Measurements from ENCODE around the gene ZNF423. TPM values are rescaled to one million over a fixed set of nuclear protein-coding genes. Genes with fewer than 3 reads are reported as not detected.

The ZNF423 gene
- total and polyA plus RNA-seq, 5 donors: 5.5 to 22.2 (median 14.4) TPM

DNA sequence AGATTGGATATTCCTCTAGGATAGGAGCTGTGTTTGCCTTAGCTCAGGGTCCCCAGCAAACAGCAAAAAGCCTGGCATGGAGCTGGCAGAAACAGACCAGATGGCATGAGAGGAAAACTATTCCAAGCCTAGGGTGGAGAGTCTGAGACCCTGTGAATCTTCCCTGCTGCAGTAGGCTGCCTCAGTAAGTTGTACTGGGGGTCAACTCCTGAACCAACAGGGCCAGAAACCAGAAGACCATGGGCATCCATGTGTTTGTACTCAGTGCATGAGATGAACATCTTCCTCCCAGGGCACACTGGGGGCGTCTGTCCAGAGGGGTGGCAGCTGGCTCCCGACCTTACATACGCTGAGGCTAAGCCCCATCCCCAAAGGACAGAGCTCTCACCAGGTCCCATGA lies 267.9 kb downstream of the ZNF423 start:
- Histone ChIP-seq H3K4me1 (ENCODE audit: control insufficient read depth, insufficient read depth, low read length) (no peaks in the 10 kb centered on the region), H3K27ac (ENCODE audit: low read length) (no peak overlapping the region), H3K9me3 (ENCODE audit: control insufficient read depth, low read length) (no peaks in the 10 kb centered on the region), H3K4me3 (ENCODE audit: low read length) (no peak overlapping the region), H3K27me3 (ENCODE audit: control insufficient read depth, insufficient read depth) (no peaks in the 10 kb centered on the region)
- 94% methylated on average over 3 of the region's 3 CpGs for WGBS
- intact Hi-C loops (cut with DNase I): loop anchor here in 1 of 4 donors (10.0 kb wide), 1 partner anchor 93 kb away; no protein-coding TSS in a partner anchor
- ATAC-seq: no peak
- DNase-seq: no peak

DNA sequence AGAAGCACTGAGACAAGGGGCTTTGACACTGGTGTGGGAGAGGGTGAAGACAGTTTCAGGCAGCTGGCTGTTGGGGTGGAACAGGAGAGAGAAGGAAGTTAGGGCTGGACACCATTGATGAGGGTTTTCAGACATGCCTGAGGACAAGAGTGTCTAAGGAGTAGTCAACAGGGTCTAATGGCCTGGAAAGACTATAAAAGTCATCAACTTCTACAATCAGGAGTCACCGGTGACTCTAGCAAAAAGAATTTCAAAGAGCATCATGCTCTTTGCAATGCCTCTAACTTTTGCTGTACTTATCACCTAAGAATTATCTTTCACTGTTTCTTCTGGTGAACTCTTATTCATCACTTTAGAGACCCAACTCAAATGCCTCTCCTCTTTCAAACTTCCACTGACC lies 268.4 kb downstream of the ZNF423 start:
- Histone ChIP-seq H3K4me3 (ENCODE audit: low read length) (no peak overlapping the region), H3K4me1 (ENCODE audit: control insufficient read depth, insufficient read depth, low read length) (no peaks in the 10 kb centered on the region), H3K9me3 (ENCODE audit: control insufficient read depth, low read length) (no peaks in the 10 kb centered on the region), H3K27me3 (ENCODE audit: control insufficient read depth, insufficient read depth) (no peaks in the 10 kb centered on the region), H3K27ac (ENCODE audit: low read length) (no peak overlapping the region)
- intact Hi-C loops (cut with DNase I): loop anchor here in 1 of 4 donors (10.0 kb wide), 1 partner anchor 93 kb away; no protein-coding TSS in a partner anchor
- ATAC-seq: no peak
- DNase-seq: no peak
- 92% methylated on average over 1 of the region's 1 CpG for WGBS

- Histone ChIP-seq H3K4me3 (ENCODE audit: low read length) (no peak overlapping the region), H3K4me1 (ENCODE audit: control insufficient read depth, insufficient read depth, low read length) (peaks cover 2% of the 10 kb centered on the region), H3K9me3 (ENCODE audit: control insufficient read depth, low read length) (no peaks in the 10 kb centered on the region), H3K27ac (ENCODE audit: low read length) (no peak overlapping the region), H3K27me3 (ENCODE audit: control insufficient read depth, insufficient read depth) (no peaks in the 10 kb centered on the region)
- DNase-seq (no peak), ATAC-seq (no peak)
- WGBS: 84% methylated on average over 28 of the region's 28 CpGs
- intact Hi-C loops (cut with DNase I): loop anchor here in 1 of 4 donors (10.0 kb wide), 1 partner anchor 92 kb away; no protein-coding TSS in a partner anchor
These were observed 269.2 kb downstream of the ZNF423 start for GRCh38 chr16:49586466-49587450.

GRCh38 chr16:49585143-49585832 lies 270.6 kb downstream of the ZNF423 start:
- intact Hi-C loops (cut with DNase I): loop anchor here in 1 of 4 donors (10.0 kb wide), 1 partner anchor 90 kb away; no protein-coding TSS in a partner anchor
- no peak overlapping the region for H3K27ac ChIP-seq (ENCODE audit: low read length)
- WGBS: 93% methylated on average over 11 of the region's 11 CpGs
- H3K9me3 ChIP-seq (ENCODE audit: control insufficient read depth, low read length): no peaks in the 10 kb centered on the region
- ATAC-seq (no peak), DNase-seq (no peak)
- no peak overlapping the region for H3K4me3 ChIP-seq (ENCODE audit: low read length)
- no peaks in the 10 kb centered on the region for H3K27me3 ChIP-seq (ENCODE audit: control insufficient read depth, insufficient read depth)
- peaks cover 2% of the 10 kb centered on the region for H3K4me1 ChIP-seq (ENCODE audit: control insufficient read depth, insufficient read depth, low read length)

- no peak for ATAC-seq
- 64% methylated on average over 3 of the region's 3 CpGs for WGBS
- Histone ChIP-seq H3K4me3 (ENCODE audit: low read length) (no peak overlapping the region), H3K4me1 (ENCODE audit: control insufficient read depth, insufficient read depth, low read length) (peaks cover 2% of the 10 kb centered on the region), H3K27me3 (ENCODE audit: control insufficient read depth, insufficient read depth) (no peaks in the 10 kb centered on the region), H3K27ac (ENCODE audit: low read length) (no peak overlapping the region), H3K9me3 (ENCODE audit: control insufficient read depth, low read length) (no peaks in the 10 kb centered on the region)
- intact Hi-C loops (cut with DNase I): loop anchor here in 1 of 4 donors (10.0 kb wide), 1 partner anchor 89 kb away; no protein-coding TSS in a partner anchor
- no peak for DNase-seq
These were observed 272.0 kb downstream of the ZNF423 start for GRCh38 chr16:49583911-49584310.

- ATAC-seq: peak; percentile 65 to 77
- H3K27ac ChIP-seq (ENCODE audit: low read length): no peak overlapping the region
- peaks cover 2% of the 10 kb centered on the region for H3K4me1 ChIP-seq (ENCODE audit: control insufficient read depth, insufficient read depth, low read length)
- peak; percentile 57 to 74 (median 70) for DNase-seq
- WGBS: 43% methylated on average over 13 of the region's 13 CpGs
- no peaks in the 10 kb centered on the region for H3K27me3 ChIP-seq (ENCODE audit: control insufficient read depth, insufficient read depth)
- intact Hi-C loops (cut with DNase I): loop anchor here in 1 of 4 donors (10.0 kb wide), 1 partner anchor 87 kb away; no protein-coding TSS in a partner anchor
- no peaks in the 10 kb centered on the region for H3K9me3 ChIP-seq (ENCODE audit: control insufficient read depth, low read length)
- H3K4me3 ChIP-seq (ENCODE audit: low read length): no peak overlapping the region
These were observed 274.1 kb downstream of the ZNF423 start for GRCh38 chr16:49581630-49582298.

- intact Hi-C loops (cut with DNase I): loop anchor here in 1 of 4 donors (10.0 kb wide), 1 partner anchor 86 kb away; no protein-coding TSS in a partner anchor
- DNase-seq (no peak), ATAC-seq (no peak)
- Histone ChIP-seq H3K4me3 (ENCODE audit: low read length) (no peak overlapping the region), H3K27ac (ENCODE audit: low read length) (no peak overlapping the region), H3K9me3 (ENCODE audit: control insufficient read depth, low read length) (no peaks in the 10 kb centered on the region), H3K4me1 (ENCODE audit: control insufficient read depth, insufficient read depth, low read length) (peaks cover 5% of the 10 kb centered on the region), H3K27me3 (ENCODE audit: control insufficient read depth, insufficient read depth) (no peaks in the 10 kb centered on the region)
- 83% methylated on average over 16 of the region's 16 CpGs for WGBS
These were observed 275.1 kb downstream of the ZNF423 start for GRCh38 chr16:49580751-49581303.

DNA sequence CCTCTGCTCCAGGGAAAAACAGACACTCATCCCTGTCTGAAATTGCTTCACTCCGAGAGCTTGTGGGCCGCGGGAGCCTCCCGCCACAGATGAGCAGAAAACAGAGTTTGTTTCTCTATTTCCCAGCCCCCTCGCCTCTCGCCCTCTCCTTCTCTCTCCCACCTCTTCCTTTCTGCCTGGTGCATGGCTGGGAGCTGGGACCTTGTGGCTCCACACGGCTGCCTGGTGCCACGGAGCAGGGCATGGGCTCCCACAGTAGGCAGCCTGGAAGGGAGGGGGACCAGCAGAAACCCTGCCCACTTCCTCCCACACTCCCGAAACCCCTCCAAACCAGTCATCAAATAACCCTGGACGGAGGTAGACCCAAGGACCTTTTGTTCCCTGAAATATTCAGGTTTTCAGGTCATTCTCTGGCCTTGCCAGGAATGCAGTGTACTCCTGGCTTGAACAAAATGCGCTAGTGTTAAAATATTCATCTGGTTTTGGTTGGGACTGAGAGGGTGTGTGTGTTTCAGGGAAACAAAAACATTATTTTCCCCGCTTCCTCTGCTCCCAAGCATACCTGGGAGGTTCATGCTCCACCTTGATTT lies 277.4 kb downstream of the ZNF423 start:
- DNase-seq (no peak), ATAC-seq (no peak)
- Histone ChIP-seq H3K27ac (ENCODE audit: low read length) (no peak overlapping the region), H3K4me1 (ENCODE audit: control insufficient read depth, insufficient read depth, low read length) (peaks cover 5% of the 10 kb centered on the region), H3K4me3 (ENCODE audit: low read length) (no peak overlapping the region), H3K27me3 (ENCODE audit: control insufficient read depth, insufficient read depth) (no peaks in the 10 kb centered on the region), H3K9me3 (ENCODE audit: control insufficient read depth, low read length) (no peaks in the 10 kb centered on the region)
- 83% methylated on average over 12 of the region's 12 CpGs for WGBS
- intact Hi-C loops (cut with DNase I): no loop called here

GRCh38 chr16:49578018-49578417 lies 277.9 kb downstream of the ZNF423 start:
- Histone ChIP-seq H3K27me3 (ENCODE audit: control insufficient read depth, insufficient read depth) (no peaks in the 10 kb centered on the region), H3K27ac (ENCODE audit: low read length) (no peak overlapping the region), H3K4me1 (ENCODE audit: control insufficient read depth, insufficient read depth, low read length) (peaks cover 5% of the 10 kb centered on the region), H3K9me3 (ENCODE audit: control insufficient read depth, low read length) (no peaks in the 10 kb centered on the region), H3K4me3 (ENCODE audit: low read length) (no peak overlapping the region)
- no peak for ATAC-seq
- 65% methylated on average over 3 of the region's 3 CpGs for WGBS
- intact Hi-C loops (cut with DNase I): no loop called here
- no peak for DNase-seq

DNA sequence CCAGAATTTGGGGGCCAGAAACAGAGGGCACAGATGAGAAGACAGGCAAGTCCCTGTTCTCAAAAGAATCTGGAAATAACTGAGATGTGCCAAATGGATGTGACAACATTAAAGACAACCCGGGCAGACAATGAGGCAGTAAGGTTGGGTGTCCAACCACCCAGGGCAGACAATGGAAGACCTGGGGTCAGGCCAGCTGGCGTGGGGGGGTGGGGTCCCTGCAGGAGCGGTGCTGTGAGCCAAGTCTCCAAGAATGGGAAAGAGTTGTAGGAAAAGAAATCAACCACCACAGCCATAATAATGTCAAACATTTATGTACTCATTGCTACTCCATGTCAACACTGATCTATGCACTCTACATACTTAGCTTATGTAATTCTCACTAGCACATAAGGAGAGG lies 279.0 kb downstream of the ZNF423 start:
- ATAC-seq (no peak), DNase-seq (no peak)
- H3K4me1 ChIP-seq (ENCODE audit: control insufficient read depth, insufficient read depth, low read length): peaks cover 4% of the 10 kb centered on the region
- no peak overlapping the region for H3K4me3 ChIP-seq (ENCODE audit: low read length)
- no peaks in the 10 kb centered on the region for H3K9me3 ChIP-seq (ENCODE audit: control insufficient read depth, low read length)
- H3K27ac ChIP-seq (ENCODE audit: low read length): no peak overlapping the region
- 77% methylated on average over 3 of the region's 3 CpGs for WGBS
- intact Hi-C loops (cut with DNase I): no loop called here
- H3K27me3 ChIP-seq (ENCODE audit: control insufficient read depth, insufficient read depth): no peaks in the 10 kb centered on the region

Measured in right cardiac atrium (tissue), 5 donors.